Suprapubic skin (tissue), 4 donors: ENCODE data around the gene OR4E1.

Experiments used
- EP300 ChIP-seq: sonication (generic); formaldehyde crosslinking; IDR thresholded peaks from one replicate; pipeline ENCODE4 v1.6.1; 2017; ENCODE audit warnings: antibody characterized with exemption
- POLR2A ChIP-seq, 2 donors: fragments of 450-650 bp; IDR thresholded peaks; one replicate each; pipeline ENCODE4 v1.6.1; 2017; ENCODE audit warnings: antibody characterized with exemption in 2 of 2, mild to moderate bottlenecking in 2 of 2, moderate library complexity in 2 of 2
- POLR2AphosphoS5 ChIP-seq, 3 donors: sonication (generic); formaldehyde crosslinking; IDR thresholded peaks; one replicate each; pipeline ENCODE4 v1.6.1; 2017; ENCODE audit warnings: antibody characterized with exemption in 3 of 3
- TF ChIP-seq, protein P1 (sequence below), 2 donors: fragments of 200-600 bp in 1 of 2; fragments of 450-650 bp in 1 of 2; sonication (generic) in 1 of 2; IDR thresholded peaks; one replicate each; pipeline ENCODE4 v1.5.1; 2016 to 2019; ENCODE audit warnings: antibody characterized with exemption in 2 of 2, mild to moderate bottlenecking in 1 of 2, moderate library complexity in 1 of 2

DNA sequence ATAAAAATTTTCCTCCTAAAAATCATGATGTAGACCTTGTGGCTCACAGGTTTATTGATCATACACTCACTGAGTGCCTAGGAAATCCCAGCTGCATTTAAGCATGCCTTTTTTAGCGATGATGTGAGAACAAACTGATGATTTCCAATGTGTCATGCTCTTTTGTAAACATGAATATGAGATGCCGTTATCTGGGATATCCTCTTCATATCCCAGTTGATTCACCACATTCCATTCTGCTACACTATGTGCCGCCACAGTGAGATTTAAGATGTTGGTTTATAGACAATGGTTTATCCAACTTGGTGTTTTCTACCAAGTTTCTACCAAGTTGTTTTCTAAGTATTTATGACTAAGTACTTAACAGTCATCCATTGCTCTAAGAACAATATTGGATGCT lies 5.2 kb downstream of the OR4E1 start:
- TF ChIP-seq, protein P1, sequence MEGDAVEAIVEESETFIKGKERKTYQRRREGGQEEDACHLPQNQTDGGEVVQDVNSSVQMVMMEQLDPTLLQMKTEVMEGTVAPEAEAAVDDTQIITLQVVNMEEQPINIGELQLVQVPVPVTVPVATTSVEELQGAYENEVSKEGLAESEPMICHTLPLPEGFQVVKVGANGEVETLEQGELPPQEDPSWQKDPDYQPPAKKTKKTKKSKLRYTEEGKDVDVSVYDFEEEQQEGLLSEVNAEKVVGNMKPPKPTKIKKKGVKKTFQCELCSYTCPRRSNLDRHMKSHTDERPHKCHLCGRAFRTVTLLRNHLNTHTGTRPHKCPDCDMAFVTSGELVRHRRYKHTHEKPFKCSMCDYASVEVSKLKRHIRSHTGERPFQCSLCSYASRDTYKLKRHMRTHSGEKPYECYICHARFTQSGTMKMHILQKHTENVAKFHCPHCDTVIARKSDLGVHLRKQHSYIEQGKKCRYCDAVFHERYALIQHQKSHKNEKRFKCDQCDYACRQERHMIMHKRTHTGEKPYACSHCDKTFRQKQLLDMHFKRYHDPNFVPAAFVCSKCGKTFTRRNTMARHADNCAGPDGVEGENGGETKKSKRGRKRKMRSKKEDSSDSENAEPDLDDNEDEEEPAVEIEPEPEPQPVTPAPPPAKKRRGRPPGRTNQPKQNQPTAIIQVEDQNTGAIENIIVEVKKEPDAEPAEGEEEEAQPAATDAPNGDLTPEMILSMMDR (IDR thresholded peaks at IDR 0.05) = no peak
- TF ChIP-seq EP300 = no peak
- TF ChIP-seq POLR2A (IDR thresholded peaks at IDR 0.05) = no peak
- no peak for TF ChIP-seq POLR2AphosphoS5 (IDR thresholded peaks at IDR 0.05)
